Measurements from ENCODE around the gene CCDC3. TPM values are rescaled to one million over a fixed set of nuclear protein-coding genes. Genes with fewer than 3 reads are reported as not detected.

The CCDC3 gene
- total and polyA plus RNA-seq, 2 of the 8 experiments (the other 6 are each of a cell fraction or from before 2014, with no cell fraction given), result 3.4 to 3.7 TPM

- Histone ChIP-seq H3K79me2 (ENCODE audit: control insufficient read depth in 1 of 2, insufficient read depth in 2 of 2, low read length in 2 of 2) (no peaks in the 10 kb centered on the region), H2BK120ac (replicated peaks; ENCODE audit: low read depth, low read length) (no peak overlapping the region), H3K4me3 (ENCODE audit: extremely low read depth in 1 of 4, insufficient read depth in 2 of 4, low read depth in 3 of 4, low read length in 4 of 4) (no peak overlapping the region), H2AFZ (ENCODE audit: low read length) (no peak overlapping the region), H3K4ac (replicated peaks; ENCODE audit: insufficient read length, low read depth, low read length) (no peak overlapping the region), H3K14ac (ENCODE audit: insufficient read length) (no peak overlapping the region), H2BK20ac (ENCODE audit: low read length) (no peak overlapping the region), H3K23ac (ENCODE audit: insufficient read length) (no peak overlapping the region), H3K4me1 (replicated peaks in 1 of 4; ENCODE audit: control insufficient read depth in 3 of 4, insufficient read depth in 4 of 4, low read length in 3 of 4) (peaks cover 0 to 4% (median 0%) of the 10 kb centered on the region in 4 experiments; a peak in 1 of 7 replicates), H2BK5ac (ENCODE audit: low read depth, low read length) (no peak overlapping the region), H3K79me1 (ENCODE audit: low read depth, low read length) (no peaks in the 10 kb centered on the region), H2BK15ac (ENCODE audit: low read length) (peak overlapping the region; percentile 53; the same call in 1 of the 2 replicates), H3K18ac (ENCODE audit: extremely low read depth, low read length) (no peak overlapping the region), H3K9ac (replicated peaks in 1 of 4; ENCODE audit: extremely low read depth in 1 of 4, low read depth in 3 of 4, low read length in 3 of 4) (no peak overlapping the region), H4K5ac (ENCODE audit: insufficient read length, low read depth, low read length) (no peak overlapping the region), H3K27ac (ENCODE audit: low read depth, low read length) (no peak overlapping the region), H3K36me3 (ENCODE audit: control insufficient read depth in 2 of 4, insufficient read depth in 4 of 4, low read length in 3 of 4) (no peaks in the 10 kb centered on the region), H3K4me2 (ENCODE audit: insufficient read depth in 1 of 2, low read depth in 2 of 2, low read length in 2 of 2) (no peak overlapping the region), H4K20me1 (replicated peaks in 1 of 2; ENCODE audit: control insufficient read depth in 1 of 2, insufficient read depth in 2 of 2, low read length in 2 of 2) (no peaks in the 10 kb centered on the region), H3K27me3 (replicated peaks in 1 of 4; ENCODE audit: control insufficient read depth in 3 of 4, extremely low read depth in 1 of 4, insufficient read depth in 3 of 4, low read length in 3 of 4) (no peaks in the 10 kb centered on the region), H3K23me2 (ENCODE audit: low read depth, low read length) (no peaks in the 10 kb centered on the region), H3K56ac (replicated peaks; ENCODE audit: insufficient read length, low read depth, low read length) (no peak overlapping the region), H4K91ac (replicated peaks; ENCODE audit: insufficient read length, low read length) (no peak overlapping the region), H2AK5ac (ENCODE audit: low read depth, low read length) (no peak overlapping the region), H4K8ac (ENCODE audit: extremely low read depth, insufficient read depth, low read length) (no peak overlapping the region), H2BK12ac (ENCODE audit: low read depth, low read length) (no peak overlapping the region), H3K9me3 (ENCODE audit: insufficient read depth in 2 of 2, low read depth in 1 of 2, low read length in 1 of 2) (no peaks in the 10 kb centered on the region)
- WGBS, 2 experiments (ENCODE audit: extremely low coverage in 1 of 2, insufficient coverage in 1 of 2, insufficient read length in 1 of 2, insufficient replicate concordance in 2 of 2, low coverage in 1 of 2, low lambda C conversion rate in 2 of 2, missing lambda C conversion rate in 1 of 2), result 88% methylated on average over 20 of the region's 20 CpGs; no CpG with 5 or more reads in 1 of the 2 experiments
- ChIA-PET CTCF (ENCODE audit: partially characterized antibody) (interaction anchor here (0.7 to 5.3 kb wide), 11 partner anchors 12 to 586 kb away, joined by 3 to 38 read pairs (median 3); no protein-coding TSS in a partner anchor), POLR2A (ENCODE audit: partially characterized antibody) (no interaction called here)
- no peak for DNase-seq (ENCODE audit: low read depth in 1 of 2, low spot score in 2 of 2)
- no peak for FAIRE-seq
- TF ChIP-seq PHF8 (conservative IDR thresholded peaks at IDR 0.05; ENCODE audit: low read depth, low read length) (no peak), SAP30 (IDR thresholded peaks at IDR 0.05; ENCODE audit: insufficient read depth, insufficient replicate concordance, low read length) (no peak), CTCF (IDR thresholded peaks at IDR 0.05; ENCODE audit: control extremely low read depth in 1 of 3, insufficient read depth in 1 of 3, low read depth in 1 of 3, low read length in 3 of 3) (no peak), MAFK (IDR thresholded peaks at IDR 0.05; ENCODE audit: low read depth, low read length) (no peak), JUN (IDR thresholded peaks at IDR 0.05; ENCODE audit: low read depth, low read length) (no peak), SP1 (IDR thresholded peaks at IDR 0.05; ENCODE audit: low read depth, low read length) (no peak), CREB1 (IDR thresholded peaks at IDR 0.05) (no peak), EZH2 (IDR thresholded peaks at IDR 0.05; ENCODE audit: low read depth, low read length, severe bottlenecking) (no peak), CTBP2 (IDR thresholded peaks at IDR 0.05; ENCODE audit: borderline replicate concordance, insufficient read depth, insufficient read length, low read length) (no peak)
These were observed 152.0 kb downstream of the CCDC3 start for GRCh38 chr10:12849319-12850181.

All from H1 (cell line).